PFSK-1 (cell line): Measurements from ENCODE around the gene APOL4.

Source experiments
- FOXP2 ChIP-seq: optimal IDR thresholded peaks from 2 replicates; pipeline ENCODE3; 2011; ENCODE audit warnings: borderline replicate concordance, control low read depth, inconsistent platforms; ENCODE audit not compliant: insufficient read depth; ENCODE audit errors: extremely low read length, extremely low read depth
- POLR2AphosphoS5 ChIP-seq: IDR thresholded peaks from 2 replicates; pipeline ENCODE4 v1.6.1; 2012; ENCODE audit warnings: low read depth, mild to moderate bottlenecking, control low read depth, low read length, moderate library complexity
- REST ChIP-seq, 2 experiments: IDR thresholded peaks; 2 replicates each; pipeline versions ENCODE4 v1.6.1 to v1.8.0; 2011 to 2012; ENCODE audit warnings: low read depth in 2 of 2, low read length in 2 of 2, control low read depth in 1 of 2, inconsistent platforms in 1 of 2, mild to moderate bottlenecking in 1 of 2, moderate library complexity in 1 of 2; ENCODE audit not compliant: insufficient read depth in 1 of 2
- SIN3A ChIP-seq: IDR thresholded peaks from 2 replicates; pipeline ENCODE4 v1.6.1; 2012; ENCODE audit warnings: mild to moderate bottlenecking, low read length, moderate library complexity, borderline replicate concordance; ENCODE audit not compliant: insufficient read depth
- TAF1 ChIP-seq: IDR thresholded peaks from 2 replicates; pipeline ENCODE4 v1.6.1; 2012; ENCODE audit warnings: low read length, control low read depth, borderline replicate concordance; ENCODE audit not compliant: insufficient read depth

DNA sequence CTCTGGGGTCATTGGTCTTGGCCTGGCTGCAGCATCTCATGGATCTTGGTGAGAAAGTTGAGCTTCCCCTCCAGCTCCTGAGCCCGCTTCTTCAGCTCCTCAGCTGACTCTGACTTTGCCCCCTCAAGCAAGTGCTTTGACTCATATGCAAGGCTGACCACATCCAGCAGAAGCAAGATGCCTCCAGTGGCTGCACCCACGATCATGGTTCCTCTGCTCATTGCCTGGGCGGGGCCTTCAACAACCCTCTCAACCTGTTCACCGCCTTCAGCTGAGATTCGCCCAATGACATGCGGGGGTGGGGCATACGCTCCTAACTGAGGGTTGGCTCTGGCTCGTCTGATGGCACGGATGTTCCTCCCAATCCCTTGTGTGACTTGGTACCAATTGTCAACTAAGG lies 25.8 kb upstream of the APOL4 start:
- TF ChIP-seq SIN3A = no peak
- TF ChIP-seq REST (IDR thresholded peaks at IDR 0.05; ENCODE audit: insufficient read depth in 1 of 2, low read depth in 2 of 2, low read length in 2 of 2) = no peak
- no peak for TF ChIP-seq TAF1
- no peak for TF ChIP-seq POLR2AphosphoS5
- TF ChIP-seq FOXP2 = no peak
